ENCODE results near the gene SPIC. TPM values are rescaled to one million over a fixed set of nuclear protein-coding genes. Genes with fewer than 3 reads are reported as not detected.

SPIC gene
- total and polyA plus RNA-seq, 2 of the 13 experiments (the other 11 are each of a cell fraction or from before 2014, with no cell fraction given) = not detected

DNA sequence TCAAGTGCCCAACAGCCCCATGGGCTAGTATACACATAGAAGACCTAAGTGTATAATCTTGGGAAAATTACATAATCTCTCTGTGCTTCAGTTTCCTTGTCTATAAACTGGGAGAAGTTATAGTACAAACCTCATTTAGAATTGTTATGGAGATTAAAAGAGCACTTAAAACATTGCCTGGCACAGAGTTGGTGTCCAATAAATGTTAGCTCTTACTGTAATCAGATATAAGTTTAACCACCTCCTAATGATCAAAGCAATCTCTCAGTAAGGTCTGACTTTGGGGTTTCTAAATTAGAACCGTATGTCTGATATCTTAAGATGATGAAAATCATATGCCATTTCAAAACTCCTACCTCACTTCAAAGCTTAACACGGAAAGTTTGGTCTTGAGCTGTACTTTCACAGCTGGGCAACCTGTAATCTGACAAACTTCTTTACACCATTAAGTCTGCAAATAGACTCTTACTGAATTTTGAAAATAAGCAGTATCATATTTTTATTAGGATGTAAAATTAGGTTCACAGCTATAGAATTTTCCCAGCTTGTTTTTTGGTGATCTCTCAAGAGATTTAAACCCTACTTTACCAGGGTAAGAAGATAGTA lies 61.0 kb downstream of the SPIC start:
- ATAC-seq (no peak), DNase-seq (ENCODE audit: low spot score) (no peak), FAIRE-seq (no peak)
- no peaks in the 10 kb centered on the region for H3K4me1 ChIP-seq (ENCODE audit: insufficient read depth, low read length)
- H4K20me1 ChIP-seq (ENCODE audit: insufficient read depth, low read length) = no peaks in the 10 kb centered on the region
- no peak overlapping the region for H3K4me2 ChIP-seq (ENCODE audit: low read depth, low read length)
- H3K9ac ChIP-seq (ENCODE audit: insufficient read depth, low read depth, low read length) = no peak overlapping the region
- no peaks in the 10 kb centered on the region for H3K9me3 ChIP-seq (ENCODE audit: low read length)
- no peak overlapping the region for H2AFZ ChIP-seq (ENCODE audit: low read length)
- WGBS (ENCODE audit: low lambda C conversion rate) = 17% methylated on average over 2 of the region's 2 CpGs
- in situ Hi-C loops (cut with HindIII; ENCODE audit: extremely low pct_ligation_motif_present, low pct_unique_long_range_greater_than_20kb) = no loop called here
- no peaks in the 10 kb centered on the region for H3K36me3 ChIP-seq (replicated peaks in 1 of 2; ENCODE audit: control insufficient read depth in 1 of 2, insufficient read depth in 2 of 2, low read length in 2 of 2)
- no peak overlapping the region for H3K27ac ChIP-seq (ENCODE audit: extremely low read length, insufficient read depth, low read length)
- ChIA-PET CTCF (ENCODE audit: low intra/inter-chr PET ratio, low total read pairs) (no interaction called here), POLR2A (no interaction called here)
- BruUV-seq (replicated peaks) = no TSS peak
- H3K27me3 ChIP-seq (ENCODE audit: control insufficient read depth in 1 of 2, insufficient read depth in 2 of 2, low read length in 2 of 2) = peaks cover 0 to 8% of the 10 kb centered on the region in 2 experiments; a peak in 3 of 5 replicates
- H3K4me3 ChIP-seq (replicated peaks in 1 of 3; ENCODE audit: insufficient read depth in 1 of 3, low read depth in 2 of 3, low read length in 3 of 3) = no peak overlapping the region
- intact Hi-C loops (cut with micrococcal nuclease; ENCODE audit: unreplicated experiment) = no loop called here
- no peaks in the 10 kb centered on the region for H3K79me2 ChIP-seq (ENCODE audit: insufficient read depth, low read length)
- TF ChIP-seq AGO2 (optimal IDR thresholded peaks at IDR 0.05; ENCODE audit: low read depth, low read length) (no peak), POGZ (CRISPR knock-in tag; IDR thresholded peaks at IDR 0.05) (no peak), MIXL1 (CRISPR knock-in tag; IDR thresholded peaks at IDR 0.05) (no peak), PRDM15 (CRISPR knock-in tag; IDR thresholded peaks at IDR 0.05) (no peak), MZF1 (CRISPR knock-in tag; IDR thresholded peaks at IDR 0.05; ENCODE audit: borderline replicate concordance) (no peak), ZNF691 (CRISPR knock-in tag; IDR thresholded peaks at IDR 0.05; ENCODE audit: borderline replicate concordance, low read depth) (no peak), CBX2 (IDR thresholded peaks at IDR 0.05; ENCODE audit: low read depth, low read length) (no peak), CBX2 (CRISPR knock-in tag; IDR thresholded peaks at IDR 0.05; ENCODE audit: low read depth) (no peak), NRL (CRISPR knock-in tag; IDR thresholded peaks at IDR 0.05; ENCODE audit: borderline replicate concordance) (no peak), MTA1 (CRISPR knock-in tag; IDR thresholded peaks at IDR 0.05; ENCODE audit: borderline replicate concordance) (no peak), SMYD3 (CRISPR knock-in tag; IDR thresholded peaks at IDR 0.05) (no peak), ATF2 (CRISPR knock-in tag; IDR thresholded peaks at IDR 0.05) (no peak), ZNF546 (CRISPR knock-in tag; conservative IDR thresholded peaks at IDR 0.05) (no peak), KDM3A (CRISPR knock-in tag; IDR thresholded peaks at IDR 0.05; ENCODE audit: low read depth) (no peak)
- TF ChIP-seq, protein P1, sequence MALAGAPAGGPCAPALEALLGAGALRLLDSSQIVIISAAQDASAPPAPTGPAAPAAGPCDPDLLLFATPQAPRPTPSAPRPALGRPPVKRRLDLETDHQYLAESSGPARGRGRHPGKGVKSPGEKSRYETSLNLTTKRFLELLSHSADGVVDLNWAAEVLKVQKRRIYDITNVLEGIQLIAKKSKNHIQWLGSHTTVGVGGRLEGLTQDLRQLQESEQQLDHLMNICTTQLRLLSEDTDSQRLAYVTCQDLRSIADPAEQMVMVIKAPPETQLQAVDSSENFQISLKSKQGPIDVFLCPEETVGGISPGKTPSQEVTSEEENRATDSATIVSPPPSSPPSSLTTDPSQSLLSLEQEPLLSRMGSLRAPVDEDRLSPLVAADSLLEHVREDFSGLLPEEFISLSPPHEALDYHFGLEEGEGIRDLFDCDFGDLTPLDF (CRISPR knock-in tag; IDR thresholded peaks at IDR 0.05) = no peak
- TF ChIP-seq, protein P2, sequence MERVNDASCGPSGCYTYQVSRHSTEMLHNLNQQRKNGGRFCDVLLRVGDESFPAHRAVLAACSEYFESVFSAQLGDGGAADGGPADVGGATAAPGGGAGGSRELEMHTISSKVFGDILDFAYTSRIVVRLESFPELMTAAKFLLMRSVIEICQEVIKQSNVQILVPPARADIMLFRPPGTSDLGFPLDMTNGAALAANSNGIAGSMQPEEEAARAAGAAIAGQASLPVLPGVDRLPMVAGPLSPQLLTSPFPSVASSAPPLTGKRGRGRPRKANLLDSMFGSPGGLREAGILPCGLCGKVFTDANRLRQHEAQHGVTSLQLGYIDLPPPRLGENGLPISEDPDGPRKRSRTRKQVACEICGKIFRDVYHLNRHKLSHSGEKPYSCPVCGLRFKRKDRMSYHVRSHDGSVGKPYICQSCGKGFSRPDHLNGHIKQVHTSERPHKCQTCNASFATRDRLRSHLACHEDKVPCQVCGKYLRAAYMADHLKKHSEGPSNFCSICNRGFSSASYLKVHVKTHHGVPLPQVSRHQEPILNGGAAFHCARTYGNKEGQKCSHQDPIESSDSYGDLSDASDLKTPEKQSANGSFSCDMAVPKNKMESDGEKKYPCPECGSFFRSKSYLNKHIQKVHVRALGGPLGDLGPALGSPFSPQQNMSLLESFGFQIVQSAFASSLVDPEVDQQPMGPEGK (CRISPR knock-in tag; IDR thresholded peaks at IDR 0.05) = no peak

Measured in HepG2 (cell line).